Keratinocyte (primary cell): ENCODE results near the gene UBAC2. TPM values are rescaled to one million over a fixed set of nuclear protein-coding genes. Genes with fewer than 3 reads are reported as not detected.

Experiments used
- DNase-seq: peaks from one replicate; pipeline ENCODE4 v3.0.0-alpha.2; 2011; ENCODE audit warnings: low read depth, missing footprints, low spot score
- FAIRE-seq: peaks from 2 replicates; lab custom pipeline; 2011; peaks lifted over from hg19 to GRCh38; lab: Jason Lieb, UNC
- H2AFZ ChIP-seq: 2 replicates; pipeline ENCODE4 v1.6.0; 2012; ENCODE audit warnings: low read length, control low read depth, inconsistent platforms; ENCODE audit not compliant: control insufficient read depth
- H3K27ac ChIP-seq: 2 replicates; pipeline ENCODE4 v1.5.1; 2011; ENCODE audit warnings: low read length; ENCODE audit not compliant: control insufficient read depth, insufficient read depth
- H3K27me3 ChIP-seq: 3 replicates; pipeline ENCODE4 v1.6.0; 2011; ENCODE audit warnings: low read length; ENCODE audit not compliant: control insufficient read depth, insufficient read depth; ENCODE audit errors: extremely low read depth
- H3K36me3 ChIP-seq, 2 experiments: 2 replicates in 1 of 2; 3 replicates in 1 of 2; pipeline ENCODE4 v1.5.1; 2011; ENCODE audit warnings: low read length in 2 of 2, mild to moderate bottlenecking in 1 of 2; ENCODE audit not compliant: control insufficient read depth in 2 of 2, insufficient read depth in 2 of 2; ENCODE audit errors: extremely low read depth in 1 of 2
- H3K4me1 ChIP-seq: 3 replicates; pipeline ENCODE4 v1.5.1; 2011; ENCODE audit warnings: low read length; ENCODE audit not compliant: control insufficient read depth, insufficient read depth; ENCODE audit errors: extremely low read depth
- H3K4me2 ChIP-seq: 3 replicates; pipeline ENCODE4 v1.6.0; 2011; ENCODE audit warnings: low read depth, low read length; ENCODE audit not compliant: control insufficient read depth, insufficient read depth; ENCODE audit errors: extremely low read depth
- H3K4me3 ChIP-seq, 3 experiments: fragments of 200-600 bp in 1 of 3; sonication (generic) in 1 of 3; 2 replicates in 2 of 3; 3 replicates in 1 of 3; pipeline ENCODE4 v1.5.1; 2011 to 2016; ENCODE audit warnings: low read length in 3 of 3, mild to moderate bottlenecking in 3 of 3, control low read depth in 2 of 3, inconsistent platforms in 1 of 3, low read depth in 1 of 3, mixed read lengths in 1 of 3, mixed run types in 1 of 3, moderate library complexity in 1 of 3; ENCODE audit not compliant: control insufficient read depth in 2 of 3, insufficient read depth in 2 of 3; ENCODE audit errors: extremely low read depth in 1 of 3
- H3K79me2 ChIP-seq: 2 replicates; pipeline ENCODE4 v1.6.0; 2012; ENCODE audit warnings: low read length; ENCODE audit not compliant: control insufficient read depth, insufficient read depth
- H3K9ac ChIP-seq: 3 replicates; pipeline ENCODE4 v1.6.0; 2011; ENCODE audit warnings: low read length; ENCODE audit not compliant: control insufficient read depth, insufficient read depth; ENCODE audit errors: extremely low read depth
- H3K9me1 ChIP-seq: 3 replicates; pipeline ENCODE4 v1.6.0; 2011; ENCODE audit warnings: low read length; ENCODE audit not compliant: control insufficient read depth, insufficient read depth; ENCODE audit errors: extremely low read depth
- H3K9me3 ChIP-seq: 2 replicates; pipeline ENCODE4 v1.5.1; 2012; ENCODE audit warnings: low read depth, low read length; ENCODE audit not compliant: control insufficient read depth
- H4K20me1 ChIP-seq: 3 replicates; pipeline ENCODE4 v1.6.0; 2011; ENCODE audit warnings: low read length; ENCODE audit not compliant: control insufficient read depth, insufficient read depth; ENCODE audit errors: extremely low read depth
- EZH2 ChIP-seq: IDR thresholded peaks from one replicate; pipeline ENCODE4 v1.6.1; 2012; ENCODE audit warnings: inconsistent platforms, mild to moderate bottlenecking, low read length, moderate library complexity
- dilution Hi-C: fragments of 300-500 bp; cut with MboI; formaldehyde crosslinking; loops from one replicate; pipeline ENCODE4 v1.7.0; 2020; ENCODE audit warnings: low sequenced_read_pairs; ENCODE audit not compliant: extremely low pct_ligation_motif_present
- polyA plus RNA-seq, 5 experiments: library from polyadenylated mRNA; depleted of rRNA in 3 of 5; stranded (reverse) in 3 of 5; stranded (forward) in 1 of 5; unstranded in 1 of 5; fragments of >200 nt; gene quantifications; 1 replicate in 1 of 5; 2 replicates in 3 of 5; 3 replicates in 1 of 5; pipeline versions ENCODE4 v1.2.1 to v1.2.3, GENCODE V29; 2011 to 2012; ENCODE audit warnings: missing spikeins in 2 of 5, low read depth in 1 of 5, low replicate concordance in 1 of 5
- TF ChIP-seq, protein P1 (sequence below), 3 experiments: IDR thresholded peaks in 1 of 3; conservative IDR thresholded peaks in 1 of 3; optimal IDR thresholded peaks in 1 of 3; 2 replicates in 2 of 3; 3 replicates in 1 of 3; pipeline versions ENCODE3 to v1.5.1; 2011; ENCODE audit warnings: low read length in 3 of 3, mild to moderate bottlenecking in 3 of 3, moderate library complexity in 2 of 3, control low read depth in 1 of 3, inconsistent platforms in 1 of 3; ENCODE audit not compliant: insufficient read depth in 2 of 3; ENCODE audit errors: extremely low read depth in 1 of 3

The UBAC2 gene
- polyA plus RNA-seq, 1 donor (not counting 4 experiments of a cell fraction or from before 2014, with no cell fraction given), result 104 TPM

DNA sequence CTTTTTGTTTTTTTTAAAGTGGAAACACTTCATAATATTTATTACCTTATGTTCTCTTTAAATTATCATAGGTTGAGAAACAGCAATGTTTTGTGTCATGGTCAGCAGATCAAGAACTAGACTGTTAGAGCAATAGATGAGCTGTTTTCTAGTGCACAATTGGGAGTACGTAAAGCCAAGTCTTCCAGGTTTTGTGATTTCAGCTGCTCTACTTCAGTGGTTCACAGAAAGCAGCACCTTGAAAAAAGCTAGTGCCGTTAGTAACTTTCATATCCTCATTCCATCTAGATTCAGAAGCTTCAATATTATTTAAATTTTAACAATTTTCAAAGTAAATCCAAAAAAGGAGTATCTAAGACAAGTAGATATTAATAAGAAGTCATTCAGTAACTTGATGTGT is 55.6 kb downstream of the UBAC2 start:
- Histone ChIP-seq H3K4me2 (no peak overlapping the region), H2AFZ (no peak overlapping the region), H3K9ac (no peak overlapping the region), H3K9me1 (no peaks in the 10 kb centered on the region), H4K20me1 (no peaks in the 10 kb centered on the region), H3K4me3 (no peak overlapping the region), H3K36me3 (peaks cover 4 to 5% of the 10 kb centered on the region in 2 experiments), H3K4me1 (no peaks in the 10 kb centered on the region), H3K27ac (no peak overlapping the region), H3K79me2 (peaks cover 5% of the 10 kb centered on the region), H3K27me3 (no peaks in the 10 kb centered on the region), H3K9me3 (no peaks in the 10 kb centered on the region)
- dilution Hi-C loops, result no loop called here
- no peak for DNase-seq
- no peak for FAIRE-seq
- TF ChIP-seq, protein P1, sequence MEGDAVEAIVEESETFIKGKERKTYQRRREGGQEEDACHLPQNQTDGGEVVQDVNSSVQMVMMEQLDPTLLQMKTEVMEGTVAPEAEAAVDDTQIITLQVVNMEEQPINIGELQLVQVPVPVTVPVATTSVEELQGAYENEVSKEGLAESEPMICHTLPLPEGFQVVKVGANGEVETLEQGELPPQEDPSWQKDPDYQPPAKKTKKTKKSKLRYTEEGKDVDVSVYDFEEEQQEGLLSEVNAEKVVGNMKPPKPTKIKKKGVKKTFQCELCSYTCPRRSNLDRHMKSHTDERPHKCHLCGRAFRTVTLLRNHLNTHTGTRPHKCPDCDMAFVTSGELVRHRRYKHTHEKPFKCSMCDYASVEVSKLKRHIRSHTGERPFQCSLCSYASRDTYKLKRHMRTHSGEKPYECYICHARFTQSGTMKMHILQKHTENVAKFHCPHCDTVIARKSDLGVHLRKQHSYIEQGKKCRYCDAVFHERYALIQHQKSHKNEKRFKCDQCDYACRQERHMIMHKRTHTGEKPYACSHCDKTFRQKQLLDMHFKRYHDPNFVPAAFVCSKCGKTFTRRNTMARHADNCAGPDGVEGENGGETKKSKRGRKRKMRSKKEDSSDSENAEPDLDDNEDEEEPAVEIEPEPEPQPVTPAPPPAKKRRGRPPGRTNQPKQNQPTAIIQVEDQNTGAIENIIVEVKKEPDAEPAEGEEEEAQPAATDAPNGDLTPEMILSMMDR (optimal IDR thresholded peaks at IDR 0.05 in 1 of 3, IDR thresholded peaks at IDR 0.05 in 1 of 3, conservative IDR thresholded peaks at IDR 0.05 in 1 of 3; ENCODE audit: extremely low read depth in 1 of 3, insufficient read depth in 2 of 3, low read length in 3 of 3), result no peak
- no peak for TF ChIP-seq EZH2

DNA sequence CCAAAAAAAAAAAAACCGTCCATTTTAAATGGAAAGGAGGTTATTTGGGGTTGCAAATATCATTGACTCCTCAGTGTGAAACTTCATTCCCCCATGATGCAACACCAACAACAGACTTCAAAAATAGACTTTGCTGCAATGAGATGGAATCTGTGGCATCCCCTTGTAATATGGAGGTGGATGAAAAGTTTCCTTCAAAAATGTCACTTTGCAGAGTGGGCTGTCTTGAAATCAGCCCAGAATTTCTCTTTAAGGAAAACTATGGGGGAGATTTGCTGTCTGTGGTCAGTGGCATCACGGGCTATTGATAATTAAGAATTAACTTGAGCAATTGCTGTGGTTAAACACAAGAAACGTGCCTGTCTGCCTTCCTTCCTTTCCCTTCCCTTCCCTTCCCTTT is 56.1 kb downstream of the UBAC2 start:
- TF ChIP-seq EZH2, result no peak
- TF ChIP-seq, protein P1 (optimal IDR thresholded peaks at IDR 0.05 in 1 of 3, IDR thresholded peaks at IDR 0.05 in 1 of 3, conservative IDR thresholded peaks at IDR 0.05 in 1 of 3; ENCODE audit: extremely low read depth in 1 of 3, insufficient read depth in 2 of 3, low read length in 3 of 3), result no peak
- H4K20me1 ChIP-seq, result no peaks in the 10 kb centered on the region
- H3K4me2 ChIP-seq, result no peak overlapping the region
- H3K9me1 ChIP-seq, result no peaks in the 10 kb centered on the region
- H3K79me2 ChIP-seq, result peaks cover 3% of the 10 kb centered on the region
- H3K4me1 ChIP-seq, result no peaks in the 10 kb centered on the region
- peaks cover 3 to 7% of the 10 kb centered on the region in 2 experiments for H3K36me3 ChIP-seq
- no peak overlapping the region for H3K9ac ChIP-seq
- DNase-seq, result no peak
- no peaks in the 10 kb centered on the region for H3K9me3 ChIP-seq
- no peak overlapping the region for H3K27ac ChIP-seq
- dilution Hi-C loops, result no loop called here
- FAIRE-seq, result no peak
- H2AFZ ChIP-seq, result no peak overlapping the region
- no peaks in the 10 kb centered on the region for H3K27me3 ChIP-seq
- H3K4me3 ChIP-seq, result no peak overlapping the region
